HEK293 (cell line): ENCODE data around the gene CCN2.

Experiments
- CTCF ChIA-PET: fragments of 350-600 bp; formaldehyde crosslinking; extraction: SDS; loops from one replicate; lab custom pipeline; 2021; ENCODE audit warnings: antibody characterized with exemption; lab: Yijun Ruan, JAX
- POLR2A ChIA-PET: fragments of 300-600 bp; formaldehyde crosslinking; extraction: SDS; loops from one replicate; lab custom pipeline; 2020; ENCODE audit warnings: antibody characterized with exemption, inconsistent platforms; lab: Yijun Ruan, JAX
- H3K27ac ChIP-seq: fragments of 200-500 bp; sonication (Bioruptor generic); 2 replicates; pipeline ENCODE4 v1.5.1; 2014; ENCODE audit warnings: low read depth, low read length, control low read depth, inconsistent platforms; ENCODE audit errors: extremely low read depth
- H3K36me3 ChIP-seq, 2 experiments: fragments of 200-500 bp in 1 of 2; sonication (Bioruptor generic) in 1 of 2; 1 replicate in 1 of 2; 2 replicates in 1 of 2; pipeline ENCODE4 v1.5.1; 2014 to 2017; ENCODE audit warnings: inconsistent platforms in 2 of 2, low read length in 2 of 2; ENCODE audit not compliant: control insufficient read depth in 2 of 2, insufficient read depth in 1 of 2
- H3K4me1 ChIP-seq: fragments of 200-500 bp; sonication (Bioruptor generic); 2 replicates; pipeline ENCODE4 v1.5.1; 2014; ENCODE audit warnings: mild to moderate bottlenecking, low read length, inconsistent platforms; ENCODE audit not compliant: control insufficient read depth, insufficient read depth
- H3K4me3 ChIP-seq: 2 replicates; pipeline ENCODE4 v1.5.1; 2011; ENCODE audit warnings: low read depth, mild to moderate bottlenecking, control low read depth, low read length, moderate library complexity
- H3K9me3 ChIP-seq: fragments of 200-500 bp; sonication (Bioruptor generic); 2 replicates; pipeline ENCODE4 v1.5.1; 2014; ENCODE audit warnings: low read depth, low read length, inconsistent platforms; ENCODE audit not compliant: control insufficient read depth, insufficient read depth
- FEZF1 ChIP-seq: fragments of 450-650 bp; formaldehyde crosslinking; IDR thresholded peaks from 2 replicates; pipeline ENCODE4 v1.5.1; 2016; ENCODE audit warnings: missing biosample characterization, missing genetic modification characterization
- HOXC10 ChIP-seq: sonication (generic); formaldehyde crosslinking; IDR thresholded peaks from 2 replicates; pipeline ENCODE4 v1.8.1; 2023; ENCODE audit warnings: mild to moderate bottlenecking, missing genetic modification reagents
- MYNN ChIP-seq: fragments of 450-650 bp; formaldehyde crosslinking; IDR thresholded peaks from 2 replicates; pipeline ENCODE4 v1.5.1; 2016; ENCODE audit warnings: missing biosample characterization, missing genetic modification characterization, borderline replicate concordance
- OVOL3 ChIP-seq: fragments of 450-650 bp; formaldehyde crosslinking; IDR thresholded peaks from 2 replicates; pipeline ENCODE4 v1.5.1; 2016; ENCODE audit warnings: missing biosample characterization, missing genetic modification characterization
- SCRT2 ChIP-seq: fragments of 450-650 bp; formaldehyde crosslinking; IDR thresholded peaks from 2 replicates; pipeline ENCODE4 v1.5.1; 2016; ENCODE audit warnings: missing biosample characterization, missing genetic modification characterization
- ZBTB21 ChIP-seq: fragments of 450-650 bp; formaldehyde crosslinking; IDR thresholded peaks from 2 replicates; pipeline ENCODE4 v1.5.1; 2017; ENCODE audit warnings: missing biosample characterization, missing genetic modification characterization
- ZFP69B ChIP-seq: fragments of 450-650 bp; formaldehyde crosslinking; IDR thresholded peaks from 2 replicates; pipeline ENCODE4 v1.5.1; 2016; ENCODE audit warnings: missing biosample characterization, missing genetic modification characterization
- ZNF202 ChIP-seq: fragments of 450-650 bp; formaldehyde crosslinking; IDR thresholded peaks from 2 replicates; pipeline ENCODE4 v1.5.1; 2016; ENCODE audit warnings: missing biosample characterization, missing genetic modification characterization, borderline replicate concordance
- ZNF311 ChIP-seq: fragments of 450-650 bp; formaldehyde crosslinking; IDR thresholded peaks from 2 replicates; pipeline ENCODE4 v1.5.1; 2017; ENCODE audit warnings: missing biosample characterization, missing genetic modification characterization, borderline replicate concordance
- ZNF335 ChIP-seq: fragments of 450-650 bp; formaldehyde crosslinking; conservative IDR thresholded peaks from 2 replicates; pipeline ENCODE4 v1.5.1; 2016; ENCODE audit warnings: missing biosample characterization, missing genetic modification characterization
- ZNF354C ChIP-seq: fragments of 450-650 bp; formaldehyde crosslinking; IDR thresholded peaks from 2 replicates; pipeline ENCODE4 v1.5.1; 2016; ENCODE audit warnings: missing biosample characterization, missing genetic modification characterization, low read depth, borderline replicate concordance
- ZNF362 ChIP-seq: fragments of 450-650 bp; formaldehyde crosslinking; IDR thresholded peaks from 2 replicates; pipeline ENCODE4 v1.5.1; 2016; ENCODE audit warnings: missing biosample characterization, missing genetic modification characterization
- ZNF510 ChIP-seq: fragments of 450-650 bp; formaldehyde crosslinking; IDR thresholded peaks from 2 replicates; pipeline ENCODE4 v1.5.1; 2018; ENCODE audit warnings: mild to moderate bottlenecking, missing genetic modification characterization, missing biosample characterization; ENCODE audit not compliant: insufficient replicate concordance
- ZNF514 ChIP-seq: fragments of 450-650 bp; formaldehyde crosslinking; IDR thresholded peaks from 2 replicates; pipeline ENCODE4 v1.5.1; 2016; ENCODE audit warnings: missing biosample characterization, missing genetic modification characterization
- ZNF544 ChIP-seq: fragments of 450-650 bp; formaldehyde crosslinking; IDR thresholded peaks from 2 replicates; pipeline ENCODE4 v1.5.0; 2017; ENCODE audit warnings: missing biosample characterization, missing genetic modification characterization
- ZNF701 ChIP-seq: fragments of 450-650 bp; formaldehyde crosslinking; IDR thresholded peaks from 2 replicates; pipeline ENCODE4 v1.5.1; 2016; ENCODE audit warnings: missing biosample characterization, missing genetic modification characterization
- ZNF76 ChIP-seq: fragments of 450-650 bp; formaldehyde crosslinking; IDR thresholded peaks from 2 replicates; pipeline ENCODE4; 2016; ENCODE audit warnings: low read depth, missing biosample characterization, missing genetic modification characterization, borderline replicate concordance
- ZNF830 ChIP-seq: fragments of 450-650 bp; IDR thresholded peaks from 2 replicates; pipeline ENCODE4 v1.5.0; 2018; ENCODE audit warnings: missing biosample characterization, missing genetic modification characterization, low read depth, mild to moderate bottlenecking, moderate library complexity
- ZNF837 ChIP-seq: fragments of 450-650 bp; formaldehyde crosslinking; IDR thresholded peaks from 2 replicates; pipeline ENCODE4 v1.5.1; 2016; ENCODE audit warnings: missing biosample characterization, missing genetic modification characterization
- TF ChIP-seq, protein P1 (sequence below): fragments of 450-650 bp; formaldehyde crosslinking; conservative IDR thresholded peaks from 2 replicates; pipeline ENCODE4 v1.5.1; 2016; ENCODE audit warnings: low read depth, missing biosample characterization, missing genetic modification characterization
- TF ChIP-seq, protein P2 (sequence below): fragments of 450-650 bp; formaldehyde crosslinking; IDR thresholded peaks from 2 replicates; pipeline ENCODE4 v1.5.1; 2016; ENCODE audit warnings: missing biosample characterization, missing genetic modification characterization, low read depth
- TF ChIP-seq, protein P3 (sequence below): fragments of 450-650 bp; formaldehyde crosslinking; IDR thresholded peaks from 2 replicates; pipeline ENCODE4; 2016; ENCODE audit warnings: missing biosample characterization, missing genetic modification characterization

The CCN2 gene

GRCh38 chr6:131963063-131963462 lies 11.9 kb upstream of the CCN2 start:
- 0 out of 2 replicates have a peak, but pooled peaks cover 2% of the 10 kb centered on the region for H3K4me1 ChIP-seq
- no peak overlapping the region for H3K4me3 ChIP-seq
- H3K36me3 ChIP-seq = no peaks in the 10 kb centered on the region
- CTCF ChIA-PET = interaction anchor here (0.7 to 1.8 kb wide), 4 partner anchors 38 to 316 kb away, joined by 3 to 7 read pairs (median 5); no protein-coding TSS in a partner anchor
- no peak overlapping the region for H3K27ac ChIP-seq
- no peaks in the 10 kb centered on the region for H3K9me3 ChIP-seq
- POLR2A ChIA-PET = interaction anchor here (1.3 kb wide), 1 partner anchor 12 kb away, joined by 6 read pairs; the partner anchor contains the start of gene CCN2
- TF ChIP-seq ZNF202 (tag by site-specific recombination) = no peak
- TF ChIP-seq, protein P1, sequence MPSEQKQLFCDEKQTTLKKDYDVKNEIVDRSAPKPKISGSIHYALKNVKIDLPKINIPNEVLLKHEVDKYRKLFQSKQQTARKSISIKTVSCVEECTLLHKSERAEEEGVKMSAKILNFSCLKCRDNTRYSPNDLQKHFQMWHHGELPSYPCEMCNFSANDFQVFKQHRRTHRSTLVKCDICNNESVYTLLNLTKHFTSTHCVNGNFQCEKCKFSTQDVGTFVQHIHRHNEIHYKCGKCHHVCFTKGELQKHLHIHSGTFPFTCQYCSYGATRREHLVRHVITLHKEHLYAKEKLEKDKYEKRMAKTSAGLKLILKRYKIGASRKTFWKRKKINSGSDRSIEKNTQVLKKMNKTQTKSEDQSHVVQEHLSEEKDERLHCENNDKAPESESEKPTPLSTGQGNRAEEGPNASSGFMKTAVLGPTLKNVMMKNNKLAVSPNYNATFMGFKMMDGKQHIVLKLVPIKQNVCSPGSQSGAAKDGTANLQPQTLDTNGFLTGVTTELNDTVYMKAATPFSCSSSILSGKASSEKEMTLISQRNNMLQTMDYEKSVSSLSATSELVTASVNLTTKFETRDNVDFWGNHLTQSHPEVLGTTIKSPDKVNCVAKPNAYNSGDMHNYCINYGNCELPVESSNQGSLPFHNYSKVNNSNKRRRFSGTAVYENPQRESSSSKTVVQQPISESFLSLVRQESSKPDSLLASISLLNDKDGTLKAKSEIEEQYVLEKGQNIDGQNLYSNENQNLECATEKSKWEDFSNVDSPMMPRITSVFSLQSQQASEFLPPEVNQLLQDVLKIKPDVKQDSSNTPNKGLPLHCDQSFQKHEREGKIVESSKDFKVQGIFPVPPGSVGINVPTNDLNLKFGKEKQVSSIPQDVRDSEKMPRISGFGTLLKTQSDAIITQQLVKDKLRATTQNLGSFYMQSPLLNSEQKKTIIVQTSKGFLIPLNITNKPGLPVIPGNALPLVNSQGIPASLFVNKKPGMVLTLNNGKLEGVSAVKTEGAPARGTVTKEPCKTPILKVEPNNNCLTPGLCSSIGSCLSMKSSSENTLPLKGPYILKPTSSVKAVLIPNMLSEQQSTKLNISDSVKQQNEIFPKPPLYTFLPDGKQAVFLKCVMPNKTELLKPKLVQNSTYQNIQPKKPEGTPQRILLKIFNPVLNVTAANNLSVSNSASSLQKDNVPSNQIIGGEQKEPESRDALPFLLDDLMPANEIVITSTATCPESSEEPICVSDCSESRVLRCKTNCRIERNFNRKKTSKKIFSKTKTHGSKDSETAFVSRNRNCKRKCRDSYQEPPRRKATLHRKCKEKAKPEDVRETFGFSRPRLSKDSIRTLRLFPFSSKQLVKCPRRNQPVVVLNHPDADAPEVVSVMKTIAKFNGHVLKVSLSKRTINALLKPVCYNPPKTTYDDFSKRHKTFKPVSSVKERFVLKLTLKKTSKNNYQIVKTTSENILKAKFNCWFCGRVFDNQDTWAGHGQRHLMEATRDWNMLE (tag by site-specific recombination) = no peak
- TF ChIP-seq ZNF354C (tag by site-specific recombination) = no peak
- TF ChIP-seq ZNF830 = no peak
- no peak for TF ChIP-seq MYNN (tag by site-specific recombination)
- no peak for TF ChIP-seq ZBTB21 (tag by site-specific recombination)
- no peak for TF ChIP-seq ZNF510 (tag by site-specific recombination)
- TF ChIP-seq ZNF837 = no peak
- no peak for TF ChIP-seq ZNF76 (tag by site-specific recombination)
- TF ChIP-seq, protein P2, sequence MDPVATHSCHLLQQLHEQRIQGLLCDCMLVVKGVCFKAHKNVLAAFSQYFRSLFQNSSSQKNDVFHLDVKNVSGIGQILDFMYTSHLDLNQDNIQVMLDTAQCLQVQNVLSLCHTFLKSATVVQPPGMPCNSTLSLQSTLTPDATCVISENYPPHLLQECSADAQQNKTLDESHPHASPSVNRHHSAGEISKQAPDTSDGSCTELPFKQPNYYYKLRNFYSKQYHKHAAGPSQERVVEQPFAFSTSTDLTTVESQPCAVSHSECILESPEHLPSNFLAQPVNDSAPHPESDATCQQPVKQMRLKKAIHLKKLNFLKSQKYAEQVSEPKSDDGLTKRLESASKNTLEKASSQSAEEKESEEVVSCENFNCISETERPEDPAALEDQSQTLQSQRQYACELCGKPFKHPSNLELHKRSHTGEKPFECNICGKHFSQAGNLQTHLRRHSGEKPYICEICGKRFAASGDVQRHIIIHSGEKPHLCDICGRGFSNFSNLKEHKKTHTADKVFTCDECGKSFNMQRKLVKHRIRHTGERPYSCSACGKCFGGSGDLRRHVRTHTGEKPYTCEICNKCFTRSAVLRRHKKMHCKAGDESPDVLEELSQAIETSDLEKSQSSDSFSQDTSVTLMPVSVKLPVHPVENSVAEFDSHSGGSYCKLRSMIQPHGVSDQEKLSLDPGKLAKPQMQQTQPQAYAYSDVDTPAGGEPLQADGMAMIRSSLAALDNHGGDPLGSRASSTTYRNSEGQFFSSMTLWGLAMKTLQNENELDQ (tag by site-specific recombination) = no peak
- TF ChIP-seq SCRT2 = no peak
- no peak for TF ChIP-seq ZNF335 (tag by site-specific recombination)
- TF ChIP-seq ZFP69B (tag by site-specific recombination) = no peak
- TF ChIP-seq HOXC10 (CRISPR knock-in tag) = no peak

DNA sequence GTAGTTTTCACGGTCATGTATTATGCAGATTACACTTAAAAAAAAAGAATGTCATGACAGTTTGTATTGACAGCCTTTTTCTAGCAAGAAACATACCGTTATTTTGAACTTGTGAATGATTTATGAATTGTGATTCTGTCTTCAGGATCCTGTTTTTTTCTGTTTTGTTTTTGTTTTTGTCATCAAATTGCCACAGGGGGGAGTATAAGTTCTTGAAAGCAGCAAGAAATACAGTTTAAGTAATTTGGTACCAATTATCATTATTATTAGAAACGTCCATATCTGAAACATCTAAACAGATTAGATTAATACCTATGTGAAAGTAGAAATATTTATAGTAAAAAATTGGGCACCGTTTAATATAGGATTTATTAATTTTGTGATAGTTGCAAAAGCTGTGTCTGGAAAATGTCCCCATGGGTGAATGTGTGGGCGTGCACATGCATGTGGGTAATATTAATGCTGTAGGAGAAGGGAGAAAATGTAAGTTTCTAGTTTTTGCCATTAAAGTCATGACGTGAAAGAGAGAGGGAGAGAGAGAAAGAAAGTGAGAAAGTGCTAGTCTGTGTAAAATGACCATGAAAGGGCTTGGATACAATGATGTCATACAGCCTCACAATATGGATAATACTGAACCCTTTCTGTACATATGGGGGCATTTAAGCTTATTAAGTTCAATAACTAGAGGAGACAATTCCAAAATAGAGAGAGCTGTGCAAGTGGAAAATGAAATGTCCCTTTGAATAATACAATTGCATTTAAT lies 9.4 kb upstream of the CCN2 start:
- CTCF ChIA-PET = interaction anchor here (0.6 to 2.2 kb wide), 14 partner anchors 9 to 319 kb away, joined by 3 to 10 read pairs (median 3); partner anchors contain the start of gene CCN2
- Histone ChIP-seq H3K9me3 (no peaks in the 10 kb centered on the region), H3K27ac (no peak overlapping the region), H3K4me3 (no peak overlapping the region), H3K36me3 (no peaks in the 10 kb centered on the region), H3K4me1 (no peaks in the 10 kb centered on the region; the same call in 1 of the 2 replicates)
- POLR2A ChIA-PET = interaction anchor here (2.8 kb wide), 1 partner anchor 10 kb away, joined by 23 read pairs; the partner anchor contains the start of gene CCN2
- TF ChIP-seq, protein P3, sequence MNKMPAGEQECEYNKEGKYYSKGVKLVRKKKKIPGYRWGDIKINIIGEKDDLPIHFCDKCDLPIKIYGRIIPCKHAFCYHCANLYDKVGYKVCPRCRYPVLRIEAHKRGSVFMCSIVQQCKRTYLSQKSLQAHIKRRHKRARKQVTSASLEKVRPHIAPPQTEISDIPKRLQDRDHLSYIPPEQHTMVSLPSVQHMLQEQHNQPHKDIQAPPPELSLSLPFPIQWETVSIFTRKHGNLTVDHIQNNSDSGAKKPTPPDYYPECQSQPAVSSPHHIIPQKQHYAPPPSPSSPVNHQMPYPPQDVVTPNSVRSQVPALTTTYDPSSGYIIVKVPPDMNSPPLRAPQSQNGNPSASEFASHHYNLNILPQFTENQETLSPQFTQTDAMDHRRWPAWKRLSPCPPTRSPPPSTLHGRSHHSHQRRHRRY (tag by site-specific recombination) = no peak
- TF ChIP-seq ZNF544 (tag by site-specific recombination) (no peak), FEZF1 (tag by site-specific recombination) (no peak), ZNF514 (tag by site-specific recombination) (no peak), OVOL3 (tag by site-specific recombination) (no peak), ZNF362 (no peak), ZNF311 (no peak), SCRT2 (no peak), ZNF701 (tag by site-specific recombination) (no peak)
